Panc1 (cell line): Measurements from ENCODE around the gene MYEOV. TPM values are rescaled to one million over a fixed set of nuclear protein-coding genes. Genes with fewer than 3 reads are reported as not detected.

Experiments used
- ATAC-seq: fragments of 200-7000 bp; cut with Tn5 transposase; 2 replicates; pipeline ENCODE4 v1.9.1; 2020; ENCODE audit warnings: mild to moderate bottlenecking, moderate library complexity
- BruUV-seq: library from RNA; stranded (reverse); fragments of 400-500 nt; replicated peaks from 2 replicates; lab custom pipeline; 2021; lab: Mats Ljungman, UMichigan
- CTCF ChIA-PET: fragments of 300-600 bp; sonication (Branson Sonifier 250); formaldehyde crosslinking; loops from one replicate; lab custom pipeline; 2022; ENCODE audit warnings: antibody characterized with exemption; lab: Charles Lee
- POLR2A ChIA-PET: fragments of 300-600 bp; sonication (Branson Sonifier 250); formaldehyde crosslinking; loops from one replicate; lab custom pipeline; 2022; ENCODE audit warnings: antibody characterized with exemption; lab: Charles Lee
- DNase-seq: peaks from one replicate; pipeline ENCODE4 v3.0.0-alpha.2; 2010; ENCODE audit warnings: low read depth, low spot score
- H3K27ac ChIP-seq: 2 replicates; pipeline ENCODE4 v1.5.1; 2011; ENCODE audit warnings: mild to moderate bottlenecking, low read length, inconsistent platforms
- H3K27me3 ChIP-seq: fragments of 200-500 bp; sonication (Bioruptor generic); 2 replicates; pipeline ENCODE4 v1.6.0; 2014; ENCODE audit warnings: low read length, inconsistent platforms; ENCODE audit not compliant: control insufficient read depth, insufficient read depth
- H3K36me3 ChIP-seq: fragments of 200-500 bp; sonication (Bioruptor generic); 2 replicates; pipeline ENCODE4 v1.5.1; 2014; ENCODE audit warnings: inconsistent platforms, mild to moderate bottlenecking, low read length, moderate library complexity; ENCODE audit not compliant: control insufficient read depth, insufficient read depth
- H3K4me1 ChIP-seq: 2 replicates; pipeline ENCODE4 v1.5.1; 2011; ENCODE audit warnings: inconsistent platforms, mild to moderate bottlenecking, low read length, moderate library complexity; ENCODE audit not compliant: control insufficient read depth, insufficient read depth
- H3K4me3 ChIP-seq, 2 experiments: 2 replicates each; pipeline ENCODE4 v1.5.1; 2011 to 2012; ENCODE audit warnings: low read depth in 2 of 2, low read length in 2 of 2, mild to moderate bottlenecking in 2 of 2, inconsistent platforms in 1 of 2, moderate library complexity in 1 of 2
- H3K9me3 ChIP-seq: fragments of 200-500 bp; sonication (Bioruptor generic); 2 replicates; pipeline ENCODE4 v1.5.1; 2014; ENCODE audit warnings: low read depth, mild to moderate bottlenecking, inconsistent platforms, low read length, moderate library complexity; ENCODE audit not compliant: control insufficient read depth, insufficient read depth
- CTCF ChIP-seq: fragments of 450-650 bp; IDR thresholded peaks from 2 replicates; pipeline ENCODE4 v1.5.1; 2017; ENCODE audit warnings: mild to moderate bottlenecking
- POLR2AphosphoS5 ChIP-seq: IDR thresholded peaks from 2 replicates; pipeline ENCODE4 v1.6.1; 2012; ENCODE audit warnings: mild to moderate bottlenecking, low read depth, low read length, moderate library complexity
- REST ChIP-seq, 2 experiments: IDR thresholded peaks; 2 replicates each; pipeline ENCODE4 v1.6.1; 2011 to 2012; ENCODE audit warnings: low read depth in 2 of 2, control low read depth in 1 of 2, low read length in 1 of 2, mild to moderate bottlenecking in 1 of 2, moderate library complexity in 1 of 2; ENCODE audit not compliant: insufficient read depth in 1 of 2
- SIN3A ChIP-seq: IDR thresholded peaks from 2 replicates; pipeline ENCODE4 v1.6.1; 2012; ENCODE audit warnings: low read depth, mild to moderate bottlenecking, low read length, moderate library complexity, borderline replicate concordance; ENCODE audit not compliant: insufficient read depth
- TCF7L2 ChIP-seq: IDR thresholded peaks from 2 replicates; pipeline ENCODE4 v1.6.1; 2011; ENCODE audit warnings: mild to moderate bottlenecking, low read depth, low read length, inconsistent platforms
- in situ Hi-C: cut with HindIII; loops from 2 replicates; pipeline ENCODE4 v1.10.0; 2016; ENCODE audit warnings: low sequenced_read_pairs, low pct_unique_long_range_greater_than_20kb
- intact Hi-C: fragments of 100-400 bp; cut with micrococcal nuclease; formaldehyde crosslinking; loops from one replicate; pipeline ENCODE4 v1.10.0; 2022; ENCODE audit not compliant: unreplicated experiment
- total RNA-seq: library from RNA; stranded (reverse); gene quantifications from one replicate; pipeline ENCODE4 v1.2.1, GENCODE V29; 2021; ENCODE audit not compliant: unreplicated experiment

MYEOV gene
- total RNA-seq, 1 experiment from 2014 or later = 69.8 TPM

GRCh38 chr11:69270941-69271340 lies 23.0 kb upstream of the MYEOV start:
- ATAC-seq = no peak
- in situ Hi-C loops = no loop called here
- no peaks in the 10 kb centered on the region for H3K36me3 ChIP-seq
- H3K4me3 ChIP-seq = no peak overlapping the region
- BruUV-seq = no TSS peak
- ChIA-PET POLR2A (no interaction called here), CTCF (no interaction called here)
- no peaks in the 10 kb centered on the region for H3K4me1 ChIP-seq
- TF ChIP-seq REST (IDR thresholded peaks at IDR 0.05; ENCODE audit: insufficient read depth in 1 of 2, low read depth in 2 of 2, low read length in 1 of 2) = no peak
- TF ChIP-seq SIN3A = no peak
- no peak for TF ChIP-seq CTCF
- no peak for TF ChIP-seq POLR2AphosphoS5
- no peak for TF ChIP-seq TCF7L2
- H3K27ac ChIP-seq = no peak overlapping the region
- H3K27me3 ChIP-seq = no peaks in the 10 kb centered on the region
- DNase-seq = no peak
- intact Hi-C loops = no loop called here
- no peaks in the 10 kb centered on the region for H3K9me3 ChIP-seq

- intact Hi-C loops (no loop called here), in situ Hi-C loops (no loop called here)
- Histone ChIP-seq H3K4me3 (no peak overlapping the region), H3K36me3 (no peaks in the 10 kb centered on the region), H3K27me3 (no peaks in the 10 kb centered on the region), H3K9me3 (no peaks in the 10 kb centered on the region), H3K4me1 (peaks cover 4% of the 10 kb centered on the region), H3K27ac (no peak overlapping the region)
- CTCF ChIA-PET = interaction anchor here (0.6 kb wide), 1 partner anchor 32 kb away, joined by 15 read pairs; no protein-coding TSS in a partner anchor
- DNase-seq = no peak
- TF ChIP-seq CTCF (no peak), TCF7L2 (no peak), SIN3A (no peak), POLR2AphosphoS5 (no peak), REST (IDR thresholded peaks at IDR 0.05; ENCODE audit: insufficient read depth in 1 of 2, low read depth in 2 of 2, low read length in 1 of 2) (no peak)
- ATAC-seq = no peak
- POLR2A ChIA-PET = no interaction called here
- no TSS peak for BruUV-seq
Measured at GRCh38 chr11:69272055-69272454, 21.9 kb upstream of the MYEOV start.
